GM18868 (cell line): ENCODE data around the gene BLMH.
"Not testable (repeated sequence)": the region's sequence is repeated elsewhere in the genome, so short reads cannot be mapped to it uniquely, and the experiment has no call there.

Source experiments
- ATAC-seq: cut with Tn5 transposase; IDR thresholded peaks from one replicate; pipeline ENCODE4 v1.9.1; 2021; ENCODE audit warnings: mild to moderate bottlenecking, moderate library complexity; ENCODE audit not compliant: unreplicated experiment

BLMH gene

DNA sequence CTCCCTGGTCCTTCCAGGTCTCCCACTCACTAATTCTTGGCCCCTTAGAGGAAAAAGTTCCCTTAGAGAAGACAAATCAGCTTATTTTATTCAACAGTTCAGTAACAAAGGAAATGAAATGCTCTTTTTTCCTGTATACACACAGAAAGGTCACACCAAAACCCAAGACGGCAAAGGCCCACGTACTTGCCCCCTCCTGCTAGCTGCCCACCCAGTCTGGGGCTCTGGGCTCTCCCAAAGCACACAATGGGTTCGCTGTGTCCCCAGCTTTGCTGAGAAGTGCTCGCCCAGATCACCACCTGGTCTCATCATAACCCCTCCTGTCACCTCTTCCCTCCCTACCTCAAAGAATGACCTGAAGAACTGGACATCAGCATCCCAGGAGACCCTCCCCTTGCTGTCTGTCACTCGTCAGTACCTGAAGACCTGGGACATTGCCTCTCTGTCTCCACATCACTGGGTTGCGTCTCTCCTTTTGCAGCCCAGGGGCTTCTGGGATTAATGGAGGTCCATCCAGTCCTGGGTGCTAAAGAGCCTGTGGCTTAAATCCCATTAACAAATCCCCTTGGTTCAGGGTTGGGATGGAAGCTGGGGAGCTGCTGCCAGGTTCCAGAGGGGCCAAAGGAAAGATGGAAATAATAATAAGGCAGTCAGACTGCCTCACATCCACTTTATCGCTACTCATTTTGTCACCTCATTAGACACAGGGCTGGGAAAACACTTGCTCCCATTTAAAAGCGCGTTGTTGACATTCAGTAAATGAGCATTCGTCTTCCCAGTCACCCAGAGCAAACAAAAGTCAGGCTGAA, 59.5 kb downstream of the BLMH start:
- ATAC-seq = no peak

DNA sequence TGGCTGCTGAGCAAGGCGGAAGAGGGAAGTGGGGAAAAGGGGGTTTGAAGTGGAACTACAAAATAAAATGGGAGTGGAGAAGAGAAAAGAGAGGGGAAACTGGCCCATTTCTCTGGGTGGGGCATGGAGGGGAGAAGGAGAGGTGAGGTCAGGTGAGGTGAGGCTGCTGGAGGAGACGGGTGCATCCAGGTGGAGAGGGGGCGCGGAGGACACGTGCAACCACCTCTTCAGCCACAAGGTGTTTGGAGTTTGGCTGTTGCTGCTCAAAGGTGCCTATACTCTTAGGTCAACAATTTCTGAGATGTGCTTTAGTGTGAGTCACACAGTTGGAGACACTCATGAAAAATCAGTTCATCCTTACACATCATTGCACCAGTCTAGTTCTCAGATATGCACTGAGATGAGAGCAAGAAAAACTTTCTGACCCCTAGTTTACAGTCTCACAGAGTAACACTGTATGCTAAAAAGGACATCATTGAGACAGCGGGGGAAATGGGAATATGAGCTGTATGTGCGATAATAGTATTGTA, 61.1 kb downstream of the BLMH start:
- ATAC-seq = no peak

DNA sequence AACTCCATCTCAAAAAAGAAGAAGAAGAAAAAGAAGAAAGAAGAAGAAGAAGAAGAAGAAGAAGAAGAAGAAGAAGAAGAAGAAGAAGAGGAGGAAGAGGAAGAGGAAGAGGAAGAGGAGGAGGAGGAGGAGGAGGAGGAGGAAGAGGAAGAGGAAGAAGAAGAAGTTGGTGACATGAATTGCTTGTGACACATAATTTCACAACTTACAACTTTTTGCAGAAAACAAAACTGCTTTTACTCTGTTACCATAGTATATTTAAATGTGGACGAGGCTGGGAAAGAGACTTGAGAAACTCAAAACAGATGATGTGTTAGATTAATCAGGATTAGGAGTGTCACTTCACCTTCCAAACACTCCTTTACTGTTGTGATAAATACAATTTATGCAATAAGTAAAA, 61.7 kb downstream of the BLMH start:
- not testable (repeated sequence) for ATAC-seq

DNA sequence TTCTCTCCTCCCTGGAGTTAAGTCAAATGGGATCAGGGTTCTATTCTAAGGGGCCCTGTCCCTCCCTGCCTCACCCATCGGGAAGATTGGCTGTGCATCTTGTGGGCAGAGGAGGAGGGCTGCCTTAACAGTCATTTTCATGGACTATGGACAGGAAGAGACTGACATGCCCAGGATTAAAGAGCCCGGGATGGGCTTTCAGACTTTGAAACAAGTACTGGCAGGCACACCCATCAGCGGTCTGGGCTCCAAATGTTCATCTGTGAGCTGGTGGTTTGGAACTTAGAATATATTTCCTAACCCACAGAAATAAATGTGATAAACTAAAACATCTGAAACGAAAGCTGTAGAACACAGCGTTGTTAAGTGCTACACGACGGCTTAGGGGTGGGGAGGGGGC, 62.7 kb downstream of the BLMH start:
- ATAC-seq = no peak

DNA sequence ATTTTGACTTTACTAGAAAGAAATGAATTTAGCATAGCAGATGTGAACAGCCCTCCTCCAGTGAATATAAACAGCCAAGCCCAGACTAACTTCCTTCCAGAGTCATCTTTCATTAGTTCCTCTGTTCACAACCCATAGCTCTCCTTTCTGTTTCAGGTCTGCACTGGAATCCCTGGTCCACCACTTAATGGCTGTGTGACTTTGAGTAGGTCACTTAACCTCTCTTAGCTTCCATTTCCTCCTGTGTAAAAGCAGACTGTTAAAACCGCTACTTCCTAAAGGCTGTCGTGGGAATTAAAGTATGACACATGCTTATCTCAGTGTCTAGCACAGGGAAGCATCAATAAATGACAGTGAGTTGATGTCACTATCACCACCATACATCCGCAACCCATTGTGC, 63.7 kb downstream of the BLMH start:
- no peak for ATAC-seq

DNA sequence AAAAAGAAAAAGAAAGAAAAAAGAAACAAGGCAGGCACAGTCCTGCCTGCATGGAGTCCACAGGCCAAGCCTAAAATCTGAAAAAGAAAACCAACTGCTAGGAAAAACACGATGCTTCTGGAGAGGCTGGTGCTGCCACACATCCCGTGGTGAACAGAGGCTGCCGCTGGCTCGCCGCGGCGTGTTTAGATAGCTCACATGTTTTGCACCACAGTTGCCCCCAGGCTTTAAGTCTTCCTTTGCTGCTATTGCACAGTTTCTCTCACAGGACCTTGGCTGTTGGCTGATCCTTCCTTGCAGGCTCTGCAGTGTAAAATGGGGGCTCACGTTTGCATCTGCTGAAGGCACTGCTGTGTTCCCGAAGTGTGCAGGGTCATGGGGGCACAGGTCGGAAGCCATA, 64.9 kb downstream of the BLMH start:
- no peak for ATAC-seq

DNA sequence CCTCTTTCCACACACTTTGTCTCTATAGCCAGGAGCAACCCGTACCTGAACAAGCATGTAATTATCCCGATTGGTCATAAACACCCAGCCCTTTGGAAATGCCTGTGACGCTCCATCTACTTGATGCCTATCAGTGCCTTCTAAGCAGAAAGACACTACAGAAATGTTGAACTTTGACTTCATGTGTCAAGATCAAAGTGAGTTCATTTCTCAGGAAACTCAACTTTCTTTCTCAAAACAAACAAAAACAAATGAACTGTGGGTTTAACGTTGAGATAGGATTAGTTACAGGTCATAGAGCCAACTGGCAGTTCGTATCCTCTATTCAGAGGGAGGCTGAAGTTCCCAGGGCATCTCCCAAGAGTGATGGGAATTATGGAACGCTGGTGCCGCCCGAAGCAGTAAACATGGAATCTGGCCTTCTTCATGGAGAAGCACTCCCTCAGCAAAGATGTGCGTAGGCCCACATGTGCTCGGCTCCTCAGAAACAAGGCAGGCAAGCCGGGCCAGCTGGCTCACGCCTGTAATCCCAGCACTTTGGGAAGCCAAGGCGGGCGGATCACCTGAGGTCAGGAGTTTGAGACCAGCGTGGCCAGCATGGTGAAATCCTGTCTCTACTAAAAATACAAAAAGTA, 65.7 kb downstream of the BLMH start:
- no peak for ATAC-seq

DNA sequence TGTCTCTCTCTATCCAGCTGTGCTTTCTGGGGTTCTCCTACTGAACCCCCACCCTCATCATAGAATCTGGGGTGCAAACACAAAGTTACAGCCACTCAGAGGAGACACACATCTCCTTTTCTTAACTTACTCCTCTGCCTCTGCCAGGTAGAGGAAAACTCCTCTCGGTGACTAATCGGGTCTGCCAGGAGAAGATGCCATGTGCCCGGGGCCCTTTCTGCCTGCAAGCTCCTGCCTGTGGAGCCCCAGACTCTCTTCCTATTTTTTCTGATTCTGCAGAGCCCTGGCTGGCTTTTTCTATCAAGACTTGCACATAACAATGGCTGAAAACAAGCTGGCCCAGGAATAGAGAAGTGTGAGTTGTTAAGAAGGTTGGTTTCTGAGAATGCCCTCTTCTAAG, 66.6 kb downstream of the BLMH start:
- no peak for ATAC-seq

DNA sequence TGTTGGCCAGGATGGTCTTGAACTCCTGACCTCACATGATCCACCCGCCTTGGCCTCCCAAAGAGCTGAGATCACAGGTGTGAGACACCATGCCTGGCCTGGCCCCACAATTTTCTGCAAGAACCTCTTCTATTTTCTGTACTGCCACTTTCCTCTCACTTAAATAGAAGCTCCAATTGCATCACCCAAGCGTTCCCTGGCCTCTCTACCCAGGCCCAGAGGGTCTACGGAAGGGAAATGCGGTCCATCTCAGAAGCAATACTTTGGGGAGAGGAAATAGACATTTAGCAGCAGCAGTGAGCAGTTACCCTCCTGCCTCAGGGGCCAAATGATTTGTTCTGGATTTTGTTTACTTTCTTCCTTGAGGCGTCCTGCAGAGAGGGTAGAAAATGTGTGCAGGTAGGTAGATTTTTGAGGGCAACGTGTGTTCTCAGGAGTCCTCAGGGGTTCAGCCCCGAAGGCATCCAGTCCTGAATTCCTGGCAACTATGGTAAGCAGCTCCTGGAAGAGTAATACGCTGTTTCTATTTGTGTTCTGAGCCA, 67.3 kb downstream of the BLMH start:
- no peak for ATAC-seq

DNA sequence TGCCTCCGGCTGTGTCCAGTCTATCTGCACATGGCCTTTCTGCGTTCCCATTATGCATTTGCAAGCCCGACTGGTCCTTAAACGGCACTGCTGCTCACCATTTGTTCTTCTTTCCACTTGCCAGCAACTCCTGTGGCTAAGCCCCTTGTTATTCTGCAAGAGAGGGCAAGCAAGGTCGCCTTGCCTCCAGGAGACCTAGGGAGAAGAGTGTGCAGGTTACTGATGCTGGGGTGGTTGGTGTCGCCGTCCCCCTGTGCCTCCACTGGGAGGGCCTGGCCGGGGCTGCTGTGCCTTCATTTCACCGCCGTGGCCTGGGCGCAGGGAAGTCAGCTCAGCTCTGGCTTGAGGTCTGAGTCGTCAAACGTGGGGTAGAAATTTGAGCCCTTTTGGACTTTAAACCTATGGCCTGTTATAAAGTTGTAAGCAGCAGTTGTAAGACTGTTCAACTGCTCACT, 69.0 kb downstream of the BLMH start:
- ATAC-seq = no peak

DNA sequence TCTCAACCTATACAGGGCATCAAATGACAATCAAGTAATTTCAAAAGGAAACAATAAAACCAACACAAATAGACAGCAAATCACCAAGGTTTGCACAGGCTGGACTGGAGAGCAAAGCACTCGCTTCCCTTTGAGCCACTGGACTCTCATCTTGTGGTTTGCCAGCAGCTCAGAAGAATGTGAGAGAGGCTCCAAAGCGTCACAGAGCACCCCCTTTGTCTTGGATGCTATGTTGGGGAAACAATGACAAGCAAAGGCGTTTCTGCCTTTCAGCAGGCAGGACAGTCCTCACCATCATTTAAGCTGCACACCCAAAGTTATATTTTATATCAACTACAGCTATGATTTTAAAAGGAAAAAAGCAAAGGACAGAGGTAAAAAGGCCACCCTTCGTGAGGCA, 69.5 kb downstream of the BLMH start:
- ATAC-seq = no peak

DNA sequence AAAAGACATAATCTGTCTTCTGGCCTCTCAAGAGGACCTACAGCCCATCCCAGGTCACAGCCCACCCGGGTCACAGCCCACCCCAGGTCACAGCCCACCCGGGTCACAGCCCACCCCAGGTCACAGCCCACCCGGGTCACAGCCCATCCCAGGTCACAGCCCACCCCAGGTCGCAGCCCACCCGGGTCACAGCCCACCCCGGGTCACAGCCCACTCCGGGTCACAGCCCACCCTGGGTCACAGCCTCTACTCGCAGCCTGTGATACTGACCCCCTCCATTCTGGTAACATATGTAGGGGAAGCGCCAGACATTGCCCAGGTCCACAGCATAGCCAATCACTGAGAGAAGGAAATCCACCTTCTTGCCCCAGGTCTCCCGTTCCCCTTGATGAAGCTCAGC, 70.4 kb downstream of the BLMH start:
- no peak for ATAC-seq

DNA sequence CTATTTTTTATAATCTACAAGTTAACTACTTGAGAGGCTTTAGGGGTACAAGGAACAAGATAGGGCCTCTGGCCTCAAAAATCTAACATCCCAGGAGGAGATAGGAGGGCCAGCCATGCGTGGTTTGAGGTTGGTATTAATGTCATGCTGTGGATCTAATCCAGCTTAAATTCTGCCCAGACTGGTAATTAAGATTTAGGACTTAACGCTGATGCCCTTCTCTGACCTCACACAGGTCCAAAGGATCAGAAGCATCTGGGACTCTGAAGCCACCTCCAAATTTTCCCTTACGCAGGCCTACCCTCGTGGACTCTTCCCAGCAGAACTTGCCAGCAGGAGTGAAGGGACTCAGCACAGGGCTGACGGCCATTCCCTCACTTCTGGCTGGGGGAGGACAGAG, 71.3 kb downstream of the BLMH start:
- no peak for ATAC-seq

DNA sequence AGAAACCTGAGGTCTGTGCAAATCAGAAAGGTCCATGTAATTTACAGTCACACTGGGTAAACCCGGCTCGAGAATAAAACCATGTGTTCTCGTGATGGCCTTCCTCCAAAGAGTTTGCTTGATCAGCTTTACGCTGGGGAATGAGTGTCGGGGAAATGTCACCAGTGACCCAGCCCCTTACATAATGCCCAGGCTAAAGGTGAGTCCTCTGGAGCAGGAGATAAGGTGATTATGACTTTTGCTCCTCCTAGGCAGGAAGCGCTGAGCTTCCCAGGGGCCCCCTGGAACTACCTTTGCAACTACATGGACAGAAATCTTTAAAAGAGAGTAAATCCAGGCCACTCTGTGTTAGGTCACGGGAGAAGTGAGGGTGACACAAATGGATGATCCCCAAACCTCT, 71.9 kb downstream of the BLMH start:
- ATAC-seq = no peak

DNA sequence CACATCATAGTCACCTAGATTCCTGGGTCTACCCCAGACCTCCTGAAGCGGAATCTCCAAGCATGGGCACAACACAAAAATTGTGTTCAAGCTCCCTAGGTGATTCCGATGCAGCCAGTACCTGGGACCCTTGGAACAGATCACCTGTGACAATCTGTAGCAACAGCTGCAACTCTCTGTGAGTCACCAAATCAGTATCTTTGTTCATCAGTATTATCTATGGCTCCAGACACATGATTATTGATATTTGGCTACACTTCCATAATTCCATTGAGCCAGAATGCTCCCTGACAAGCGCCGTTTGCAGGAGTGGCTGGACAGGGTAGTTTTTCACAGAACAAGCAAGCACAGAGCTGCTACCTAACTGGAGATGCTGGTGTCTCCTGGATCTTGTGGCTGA, 72.4 kb downstream of the BLMH start:
- ATAC-seq = no peak

DNA sequence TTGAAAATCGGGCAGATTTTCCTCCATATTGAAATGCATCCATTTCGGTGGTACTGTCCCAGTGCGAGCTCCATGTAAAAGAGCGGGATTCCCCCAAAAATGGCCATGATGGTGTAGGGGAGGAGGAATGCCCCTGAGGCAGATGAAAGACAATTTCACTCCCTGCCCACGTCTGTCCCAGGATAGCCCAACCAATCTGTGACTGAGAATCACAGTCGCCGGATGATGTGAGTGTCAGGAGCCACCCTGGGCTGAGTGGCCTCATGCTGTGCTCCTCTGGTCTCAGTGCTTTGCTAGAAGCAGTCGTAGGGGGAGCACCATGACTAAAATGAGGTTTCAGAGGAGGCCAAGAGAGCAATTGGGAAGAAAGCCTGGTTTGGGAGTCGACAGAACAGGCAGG, 72.9 kb downstream of the BLMH start:
- ATAC-seq = no peak

DNA sequence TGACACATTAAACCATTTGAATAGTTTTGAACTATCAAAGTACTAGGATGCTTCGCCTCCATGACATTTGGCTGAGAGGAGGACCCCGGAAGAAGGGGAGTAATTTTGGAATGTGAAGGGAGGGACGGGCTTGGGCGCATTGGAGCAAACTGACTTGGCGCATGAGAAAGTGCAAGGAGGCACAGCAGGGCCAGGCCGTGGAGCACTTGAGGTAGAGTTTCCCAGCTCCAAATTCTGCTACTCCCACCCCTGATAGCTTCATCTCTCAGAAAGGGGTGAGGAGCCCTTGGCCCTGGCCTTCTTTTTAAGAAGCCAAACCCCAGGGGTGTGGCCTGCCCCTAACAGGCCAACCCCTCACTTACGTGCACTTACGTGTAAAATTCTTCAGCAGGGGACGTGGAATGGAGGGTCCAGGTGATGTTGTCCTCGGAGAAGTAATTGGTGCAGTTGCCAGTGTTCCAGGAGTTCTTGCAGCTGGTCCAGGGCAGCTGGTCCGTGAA, 73.9 kb downstream of the BLMH start:
- ATAC-seq = no peak

DNA sequence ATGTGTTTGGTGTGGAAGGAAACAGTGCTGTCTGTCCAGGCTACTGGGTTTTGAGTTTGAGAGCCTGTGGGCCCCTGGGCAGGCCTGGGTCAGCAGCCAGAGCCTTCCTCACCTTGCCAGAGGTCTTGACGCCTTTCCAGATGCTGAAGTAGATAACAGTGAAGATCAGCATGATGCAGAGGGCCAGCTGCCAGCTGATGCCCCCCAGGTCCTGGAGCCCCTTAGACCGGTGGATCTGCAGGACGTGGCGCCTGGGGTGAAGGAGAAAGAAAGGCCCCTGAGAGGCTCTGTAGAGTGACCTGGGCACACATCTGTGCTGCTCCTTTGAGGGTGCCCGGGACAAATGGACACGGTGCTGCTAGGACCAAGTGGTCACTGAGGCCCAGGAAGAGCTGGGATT, 74.7 kb downstream of the BLMH start:
- no peak for ATAC-seq

DNA sequence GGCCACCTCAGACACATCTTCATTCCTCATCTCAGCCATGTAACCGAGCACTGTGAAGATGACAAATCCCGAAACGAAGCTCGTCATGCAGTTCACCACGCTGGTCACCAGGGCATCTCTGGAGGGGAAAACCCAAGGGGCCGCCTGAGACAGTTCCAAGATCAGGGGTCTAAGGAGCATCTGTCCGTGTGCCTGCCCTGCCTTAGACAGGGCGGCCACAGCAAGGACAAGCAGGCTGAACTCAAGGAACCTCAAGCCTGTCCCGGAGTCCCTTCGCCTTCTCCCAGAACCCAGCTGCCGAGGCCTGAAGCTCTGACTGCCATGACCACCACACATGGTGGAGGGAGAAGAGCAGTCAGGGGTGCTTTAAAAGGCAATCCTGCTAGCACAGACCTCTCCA, 79.0 kb downstream of the BLMH start:
- peak; percentile 71 for ATAC-seq

DNA sequence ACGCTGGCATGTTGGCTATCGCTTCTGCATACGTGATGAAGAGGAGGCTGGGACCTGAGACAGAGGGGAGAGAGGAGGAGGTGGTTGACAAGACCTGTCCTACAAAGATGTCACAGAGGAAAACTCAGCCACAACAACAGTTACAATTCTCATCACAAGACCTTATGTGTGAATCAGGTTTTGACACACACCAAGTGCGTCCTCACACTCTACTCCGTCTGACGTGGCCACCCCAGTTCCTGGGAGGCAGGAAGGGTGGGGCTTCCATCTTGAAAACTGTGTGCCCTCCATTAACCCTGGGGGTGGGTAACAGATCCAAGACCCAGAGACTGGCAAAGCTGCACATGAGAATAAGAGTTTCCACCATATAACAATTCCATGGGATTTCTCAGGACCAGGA, 80.4 kb downstream of the BLMH start:
- no peak for ATAC-seq

DNA sequence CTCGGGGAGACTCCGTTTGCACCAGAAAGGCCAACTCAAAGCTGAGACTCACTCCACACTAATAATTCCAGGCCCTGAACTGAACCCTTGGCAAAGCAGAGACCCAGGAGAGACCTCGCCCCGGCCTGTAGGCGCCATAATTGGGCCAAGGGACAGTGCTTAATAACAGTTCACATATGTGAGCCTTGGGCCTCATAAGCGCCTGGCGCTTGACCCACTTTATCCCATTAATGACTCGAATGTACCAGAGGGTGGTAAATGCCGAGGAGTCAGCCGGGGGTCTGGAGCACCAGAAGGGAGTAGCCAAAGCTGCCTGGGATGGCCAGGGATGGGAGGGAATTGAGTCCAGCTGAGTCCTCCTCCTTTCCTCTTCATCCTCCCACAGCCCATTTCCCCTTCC, 80.8 kb downstream of the BLMH start:
- no peak for ATAC-seq

DNA sequence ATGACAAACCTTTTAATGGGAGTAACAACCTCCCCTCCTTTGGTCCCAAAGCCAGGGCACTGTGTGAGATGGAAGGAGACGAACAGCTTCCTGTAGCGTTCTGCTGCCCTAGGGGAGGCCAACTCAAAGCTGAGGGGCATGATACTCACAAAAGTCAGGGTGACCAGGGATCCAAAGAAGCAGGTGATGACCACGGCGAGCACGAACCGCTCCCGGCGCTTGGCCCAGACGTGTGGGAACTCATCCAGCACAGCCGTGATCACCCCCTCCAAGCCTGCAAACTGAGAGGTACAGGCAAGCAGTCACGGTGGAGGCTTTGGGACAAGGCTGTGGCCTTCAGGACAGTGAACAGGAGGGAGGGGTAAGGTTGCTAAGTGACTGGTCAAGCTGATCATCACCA, 81.4 kb downstream of the BLMH start:
- ATAC-seq = no peak
